GM12801 (cell line): ENCODE results near the gene DOP1B.

Experiments used
- CTCF ChIP-seq: IDR thresholded peaks from one replicate; pipeline ENCODE4 v1.5.1; 2011; ENCODE audit warnings: control low read depth; ENCODE audit not compliant: insufficient read length; ENCODE audit errors: extremely low read depth

Gene DOP1B

GRCh38 chr21:36204980-36205379 is 48.4 kb downstream of the DOP1B start:
- no peak for TF ChIP-seq CTCF

DNA sequence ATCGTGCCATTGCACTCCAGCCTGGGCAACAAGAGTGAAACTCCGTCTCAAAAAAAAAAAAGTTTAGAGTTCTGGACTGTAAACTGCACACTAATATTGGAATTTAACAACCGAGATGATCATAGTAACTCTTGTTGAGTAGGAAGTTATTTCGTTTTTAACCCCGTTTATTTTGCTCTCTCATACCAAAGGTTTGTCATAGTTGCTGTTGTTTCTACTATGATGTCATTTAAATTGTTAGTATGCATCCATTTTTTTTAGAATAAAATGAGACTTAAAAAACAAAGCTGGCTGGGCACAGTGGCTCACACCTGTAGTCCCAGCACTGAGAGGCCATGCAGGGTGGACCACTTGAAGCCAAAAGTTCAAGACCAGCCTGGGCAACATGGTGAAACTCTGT is 49.3 kb downstream of the DOP1B start:
- TF ChIP-seq CTCF, result no peak
